HepG2 (cell line): ENCODE results near the gene JAGN1. TPM values are rescaled to one million over a fixed set of nuclear protein-coding genes. Genes with fewer than 3 reads are reported as not detected.

ENCODE experiments used
- ATM ChIP-seq: fragments of 450-650 bp; IDR thresholded peaks from 2 replicates; pipeline ENCODE4 v1.7.1; 2017; ENCODE audit warnings: mild to moderate bottlenecking, borderline replicate concordance
- BCL6 ChIP-seq: IDR thresholded peaks from 2 replicates; pipeline ENCODE4 v1.6.1; 2016; ENCODE audit warnings: missing genetic modification reagents, missing compliant biosample characterization
- GTF2F1 ChIP-seq: fragments of 150-350 bp; IDR thresholded peaks from 2 replicates; pipeline ENCODE4 v1.6.1; 2014; ENCODE audit warnings: low read length
- IKZF4 ChIP-seq: sonication (generic); formaldehyde crosslinking; IDR thresholded peaks from 2 replicates; pipeline ENCODE4 v1.5.1; 2020; ENCODE audit warnings: borderline replicate concordance, mild to moderate bottlenecking, low read depth, missing genetic modification reagents; ENCODE audit errors: not compliant biosample characterization
- MED13 ChIP-seq: sonication (generic); formaldehyde crosslinking; IDR thresholded peaks from 2 replicates; pipeline ENCODE4 v1.5.0; 2020; ENCODE audit warnings: missing genetic modification reagents
- ONECUT2 ChIP-seq: sonication (generic); formaldehyde crosslinking; IDR thresholded peaks from 2 replicates; pipeline ENCODE4 v1.4.0; 2020; ENCODE audit warnings: missing genetic modification reagents
- PAWR ChIP-seq: sonication (generic); formaldehyde crosslinking; IDR thresholded peaks from 2 replicates; pipeline ENCODE4 v1.4.0; 2020; ENCODE audit warnings: missing genetic modification reagents, mild to moderate bottlenecking, borderline replicate concordance
- RFX5 ChIP-seq: IDR thresholded peaks from 2 replicates; pipeline ENCODE4 v1.6.1; 2011; ENCODE audit warnings: low read depth, low read length, improper control_type of control experiment
- ZNF180 ChIP-seq: sonication (generic); formaldehyde crosslinking; IDR thresholded peaks from 2 replicates; pipeline ENCODE4 v1.4.0; 2020; ENCODE audit warnings: low read depth, missing genetic modification reagents, borderline replicate concordance
- ZNF337 ChIP-seq: sonication (generic); formaldehyde crosslinking; IDR thresholded peaks from 2 replicates; pipeline ENCODE4 v1.5.1; 2020; ENCODE audit warnings: missing genetic modification reagents, low read depth, mild to moderate bottlenecking, borderline replicate concordance
- ZNF496 ChIP-seq: sonication (generic); formaldehyde crosslinking; IDR thresholded peaks from 2 replicates; pipeline ENCODE4 v1.8.1; 2023; ENCODE audit warnings: mild to moderate bottlenecking, moderate library complexity, missing genetic modification reagents; ENCODE audit not compliant: insufficient replicate concordance
- ZNF788 ChIP-seq: sonication (generic); formaldehyde crosslinking; IDR thresholded peaks from 2 replicates; pipeline ENCODE4 v1.5.0; 2020; ENCODE audit warnings: mild to moderate bottlenecking, missing genetic modification reagents, borderline replicate concordance
- polyA plus RNA-seq, 8 experiments: library from polyadenylated mRNA; depleted of rRNA in 3 of 8; stranded (reverse) in 7 of 8; unstranded in 1 of 8; fragments of >200 nt; fragmentation: Illumina TruSeq in 4 of 8; extraction: Trizol in 4 of 8; gene quantifications; 2 replicates each; pipeline versions ENCODE4 v1.2.1 to v1.2.3, GENCODE V29; 2011 to 2016; ENCODE audit warnings: low read depth in 4 of 8, missing spikeins in 1 of 8, mixed read lengths in 1 of 8; ENCODE audit not compliant: insufficient read depth in 1 of 8
- total RNA-seq, 5 experiments: library from RNA; depleted of rRNA; stranded (reverse); fragments of >200 nt; fragmentation: Illumina TruSeq; extraction: Trizol; gene quantifications; 2 replicates each; pipeline ENCODE4 v1.2.3, GENCODE V29; 2016; ENCODE audit warnings: low read depth in 1 of 5
- TF ChIP-seq, protein P1 (sequence below): conservative IDR thresholded peaks from 2 replicates; pipeline ENCODE4 v1.6.1; 2018; ENCODE audit warnings: missing genetic modification reagents
- TF ChIP-seq, protein P2 (sequence below): sonication (generic); formaldehyde crosslinking; IDR thresholded peaks from 2 replicates; pipeline ENCODE4 v1.5.1; 2020; ENCODE audit warnings: mild to moderate bottlenecking, moderate library complexity, missing genetic modification reagents
- TF ChIP-seq, protein P3 (sequence below): sonication (generic); formaldehyde crosslinking; IDR thresholded peaks from 2 replicates; pipeline ENCODE4 v1.8.0; 2022; ENCODE audit warnings: mild to moderate bottlenecking, missing genetic modification reagents; ENCODE audit not compliant: insufficient replicate concordance
- TF ChIP-seq, protein P4 (sequence below): sonication (generic); formaldehyde crosslinking; IDR thresholded peaks from 2 replicates; pipeline ENCODE4 v1.4.0; 2020; ENCODE audit warnings: missing genetic modification reagents, borderline replicate concordance
- TF ChIP-seq, protein P5 (sequence below): sonication (generic); formaldehyde crosslinking; IDR thresholded peaks from 2 replicates; pipeline ENCODE4 v1.8.1; 2023; ENCODE audit warnings: mild to moderate bottlenecking, moderate library complexity, missing genetic modification reagents

JAGN1 gene
- total and polyA plus RNA-seq, 2 of the 13 experiments (the other 11 are each of a cell fraction or from before 2014, with no cell fraction given) = 49.9 to 50.9 TPM

DNA sequence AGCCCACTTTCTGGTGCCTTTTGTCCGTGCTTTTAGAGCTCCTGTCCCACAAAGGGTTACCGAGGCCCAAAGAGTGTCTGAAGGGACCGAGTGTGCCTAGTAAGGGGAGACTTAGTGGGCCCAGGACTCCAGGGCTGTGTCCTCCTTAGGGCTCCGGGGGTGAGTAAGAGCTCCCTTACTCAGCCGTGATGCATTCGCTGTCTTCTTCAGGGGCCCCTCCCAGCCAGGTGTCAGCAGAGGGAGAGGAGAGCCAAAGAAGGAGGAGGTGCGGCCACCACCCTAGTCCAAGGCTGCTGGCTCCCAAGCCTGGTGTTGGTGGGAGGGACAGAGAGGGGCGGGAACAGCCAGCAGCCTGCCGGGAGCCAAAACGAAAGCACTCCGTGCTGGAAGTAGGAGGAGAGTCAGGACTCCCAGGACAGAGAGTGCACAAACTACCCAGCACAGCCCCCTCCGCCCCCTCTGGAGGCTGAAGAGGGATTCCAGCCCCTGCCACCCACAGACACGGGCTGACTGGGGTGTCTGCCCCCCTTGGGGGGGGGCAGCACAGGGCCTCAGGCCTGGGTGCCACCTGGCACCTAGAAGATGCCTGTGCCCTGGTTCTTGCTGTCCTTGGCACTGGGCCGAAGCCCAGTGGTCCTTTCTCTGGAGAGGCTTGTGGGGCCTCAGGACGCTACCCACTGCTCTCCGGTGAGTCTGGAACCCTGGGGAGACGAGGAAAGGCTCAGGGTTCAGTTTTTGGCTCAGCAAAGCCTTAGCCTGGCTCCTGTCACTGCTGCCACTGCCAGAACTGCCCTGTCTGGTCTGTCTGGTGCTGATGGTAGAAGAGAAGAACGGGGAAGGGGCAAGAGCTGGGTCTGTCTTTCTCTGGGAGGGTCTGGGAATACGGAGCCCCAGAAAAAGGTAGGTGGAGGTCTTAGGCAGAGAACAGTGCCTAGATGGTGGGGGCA lies 26.6 kb downstream of the JAGN1 start, which contains the start of gene IL17RC (continued):
- TF ChIP-seq ZNF788 (CRISPR knock-in tag) (peak; percentile 89; the same call in 1 of the 2 replicates), IKZF4 (CRISPR knock-in tag) (no peak), ATM (no peak), MED13 (CRISPR knock-in tag) (no peak), BCL6 (CRISPR knock-in tag) (0 out of 2 replicates have a peak, but pooled peaks have one; percentile 11), GTF2F1 (no peak), ZNF337 (no peak), RFX5 (no peak), ZNF496 (CRISPR knock-in tag) (no peak), ONECUT2 (no peak), ZNF180 (CRISPR knock-in tag) (no peak), PAWR (CRISPR knock-in tag) (no peak)
- TF ChIP-seq, protein P1, sequence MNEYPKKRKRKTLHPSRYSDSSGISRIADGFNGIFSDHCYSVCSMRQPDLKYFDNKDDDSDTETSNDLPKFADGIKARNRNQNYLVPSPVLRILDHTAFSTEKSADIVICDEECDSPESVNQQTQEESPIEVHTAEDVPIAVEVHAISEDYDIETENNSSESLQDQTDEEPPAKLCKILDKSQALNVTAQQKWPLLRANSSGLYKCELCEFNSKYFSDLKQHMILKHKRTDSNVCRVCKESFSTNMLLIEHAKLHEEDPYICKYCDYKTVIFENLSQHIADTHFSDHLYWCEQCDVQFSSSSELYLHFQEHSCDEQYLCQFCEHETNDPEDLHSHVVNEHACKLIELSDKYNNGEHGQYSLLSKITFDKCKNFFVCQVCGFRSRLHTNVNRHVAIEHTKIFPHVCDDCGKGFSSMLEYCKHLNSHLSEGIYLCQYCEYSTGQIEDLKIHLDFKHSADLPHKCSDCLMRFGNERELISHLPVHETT (CRISPR knock-in tag) = 0 out of 2 replicates have a peak, but pooled peaks have one; percentile 11
- TF ChIP-seq, protein P2, sequence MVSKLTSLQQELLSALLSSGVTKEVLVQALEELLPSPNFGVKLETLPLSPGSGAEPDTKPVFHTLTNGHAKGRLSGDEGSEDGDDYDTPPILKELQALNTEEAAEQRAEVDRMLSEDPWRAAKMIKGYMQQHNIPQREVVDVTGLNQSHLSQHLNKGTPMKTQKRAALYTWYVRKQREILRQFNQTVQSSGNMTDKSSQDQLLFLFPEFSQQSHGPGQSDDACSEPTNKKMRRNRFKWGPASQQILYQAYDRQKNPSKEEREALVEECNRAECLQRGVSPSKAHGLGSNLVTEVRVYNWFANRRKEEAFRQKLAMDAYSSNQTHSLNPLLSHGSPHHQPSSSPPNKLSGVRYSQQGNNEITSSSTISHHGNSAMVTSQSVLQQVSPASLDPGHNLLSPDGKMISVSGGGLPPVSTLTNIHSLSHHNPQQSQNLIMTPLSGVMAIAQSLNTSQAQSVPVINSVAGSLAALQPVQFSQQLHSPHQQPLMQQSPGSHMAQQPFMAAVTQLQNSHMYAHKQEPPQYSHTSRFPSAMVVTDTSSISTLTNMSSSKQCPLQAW (CRISPR knock-in tag) = no peak
- TF ChIP-seq, protein P3, sequence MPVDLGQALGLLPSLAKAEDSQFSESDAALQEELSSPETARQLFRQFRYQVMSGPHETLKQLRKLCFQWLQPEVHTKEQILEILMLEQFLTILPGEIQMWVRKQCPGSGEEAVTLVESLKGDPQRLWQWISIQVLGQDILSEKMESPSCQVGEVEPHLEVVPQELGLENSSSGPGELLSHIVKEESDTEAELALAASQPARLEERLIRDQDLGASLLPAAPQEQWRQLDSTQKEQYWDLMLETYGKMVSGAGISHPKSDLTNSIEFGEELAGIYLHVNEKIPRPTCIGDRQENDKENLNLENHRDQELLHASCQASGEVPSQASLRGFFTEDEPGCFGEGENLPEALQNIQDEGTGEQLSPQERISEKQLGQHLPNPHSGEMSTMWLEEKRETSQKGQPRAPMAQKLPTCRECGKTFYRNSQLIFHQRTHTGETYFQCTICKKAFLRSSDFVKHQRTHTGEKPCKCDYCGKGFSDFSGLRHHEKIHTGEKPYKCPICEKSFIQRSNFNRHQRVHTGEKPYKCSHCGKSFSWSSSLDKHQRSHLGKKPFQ (CRISPR knock-in tag) = no peak
- TF ChIP-seq, protein P4, sequence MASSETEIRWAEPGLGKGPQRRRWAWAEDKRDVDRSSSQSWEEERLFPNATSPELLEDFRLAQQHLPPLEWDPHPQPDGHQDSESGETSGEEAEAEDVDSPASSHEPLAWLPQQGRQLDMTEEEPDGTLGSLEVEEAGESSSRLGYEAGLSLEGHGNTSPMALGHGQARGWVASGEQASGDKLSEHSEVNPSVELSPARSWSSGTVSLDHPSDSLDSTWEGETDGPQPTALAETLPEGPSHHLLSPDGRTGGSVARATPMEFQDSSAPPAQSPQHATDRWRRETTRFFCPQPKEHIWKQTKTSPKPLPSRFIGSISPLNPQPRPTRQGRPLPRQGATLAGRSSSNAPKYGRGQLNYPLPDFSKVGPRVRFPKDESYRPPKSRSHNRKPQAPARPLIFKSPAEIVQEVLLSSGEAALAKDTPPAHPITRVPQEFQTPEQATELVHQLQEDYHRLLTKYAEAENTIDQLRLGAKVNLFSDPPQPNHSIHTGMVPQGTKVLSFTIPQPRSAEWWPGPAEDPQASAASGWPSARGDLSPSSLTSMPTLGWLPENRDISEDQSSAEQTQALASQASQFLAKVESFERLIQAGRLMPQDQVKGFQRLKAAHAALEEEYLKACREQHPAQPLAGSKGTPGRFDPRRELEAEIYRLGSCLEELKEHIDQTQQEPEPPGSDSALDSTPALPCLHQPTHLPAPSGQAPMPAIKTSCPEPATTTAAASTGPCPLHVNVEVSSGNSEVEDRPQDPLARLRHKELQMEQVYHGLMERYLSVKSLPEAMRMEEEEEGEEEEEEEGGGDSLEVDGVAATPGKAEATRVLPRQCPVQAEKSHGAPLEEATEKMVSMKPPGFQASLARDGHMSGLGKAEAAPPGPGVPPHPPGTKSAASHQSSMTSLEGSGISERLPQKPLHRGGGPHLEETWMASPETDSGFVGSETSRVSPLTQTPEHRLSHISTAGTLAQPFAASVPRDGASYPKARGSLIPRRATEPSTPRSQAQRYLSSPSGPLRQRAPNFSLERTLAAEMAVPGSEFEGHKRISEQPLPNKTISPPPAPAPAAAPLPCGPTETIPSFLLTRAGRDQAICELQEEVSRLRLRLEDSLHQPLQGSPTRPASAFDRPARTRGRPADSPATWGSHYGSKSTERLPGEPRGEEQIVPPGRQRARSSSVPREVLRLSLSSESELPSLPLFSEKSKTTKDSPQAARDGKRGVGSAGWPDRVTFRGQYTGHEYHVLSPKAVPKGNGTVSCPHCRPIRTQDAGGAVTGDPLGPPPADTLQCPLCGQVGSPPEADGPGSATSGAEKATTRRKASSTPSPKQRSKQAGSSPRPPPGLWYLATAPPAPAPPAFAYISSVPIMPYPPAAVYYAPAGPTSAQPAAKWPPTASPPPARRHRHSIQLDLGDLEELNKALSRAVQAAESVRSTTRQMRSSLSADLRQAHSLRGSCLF = no peak
- TF ChIP-seq, protein P5, sequence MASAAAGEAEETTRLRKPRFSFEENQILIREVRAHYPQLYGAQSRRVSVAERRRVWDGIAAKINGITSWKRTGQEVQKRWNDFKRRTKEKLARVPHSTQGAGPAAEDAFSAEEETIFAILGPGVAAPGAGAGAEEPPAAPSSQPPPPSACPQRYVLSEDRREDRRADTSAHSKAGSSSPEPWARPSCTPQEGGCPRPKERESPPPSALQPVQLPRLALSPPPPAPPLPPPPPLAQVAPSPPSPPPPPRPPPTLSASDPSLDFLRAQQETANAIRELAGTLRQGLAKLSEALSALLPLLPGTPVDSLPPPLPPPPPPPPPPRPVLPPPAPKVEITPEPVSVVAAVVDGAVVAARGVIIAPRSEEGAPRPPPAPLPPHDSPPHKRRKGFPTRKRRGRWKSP (CRISPR knock-in tag) = no peak
